ENCODE data around the gene PLPP2. TPM values are rescaled to one million over a fixed set of nuclear protein-coding genes. Genes with fewer than 3 reads are reported as not detected.

Gene PLPP2
- total RNA-seq, 6 donors from 2014 or later, result 7.1 to 50.1 (median 16.7) TPM

- DNase-seq (no peak), ATAC-seq (ENCODE audit: low FRiP score in 2 of 2) (no peak)
- TF ChIP-seq POLR2AphosphoS5 (IDR thresholded peaks at IDR 0.05), result no peak
- no peak for TF ChIP-seq EP300 (IDR thresholded peaks at IDR 0.05)
- no peak for TF ChIP-seq CTCF (IDR thresholded peaks at IDR 0.05)
- TF ChIP-seq POLR2A (IDR thresholded peaks at IDR 0.05), result no peak
- peaks cover 8 to 69% (median 32%) of the 10 kb centered on the region in 4 donors for H3K36me3 ChIP-seq
- no peak overlapping the region for H3K27ac ChIP-seq
- H3K27me3 ChIP-seq, result no peaks in the 10 kb centered on the region
- peaks cover 0 to 14% (median 7%) of the 10 kb centered on the region in 4 donors for H3K4me1 ChIP-seq
- 87 to 90% methylated on average over 5 of the region's 5 CpGs for WGBS, 2 donors
- no peaks in the 10 kb centered on the region for H3K9me3 ChIP-seq
- no peak overlapping the region for H3K4me3 ChIP-seq
Measured at GRCh38 chr19:318509-318774, 27.2 kb upstream of the PLPP2 start.

- H3K36me3 ChIP-seq, result peaks cover 8 to 72% (median 36%) of the 10 kb centered on the region in 4 donors
- no peak overlapping the region for H3K27ac ChIP-seq
- ATAC-seq (ENCODE audit: low FRiP score in 2 of 2) (no peak), DNase-seq (no peak)
- TF ChIP-seq POLR2A (IDR thresholded peaks at IDR 0.05) (no peak), EP300 (IDR thresholded peaks at IDR 0.05) (no peak), CTCF (IDR thresholded peaks at IDR 0.05) (no peak), POLR2AphosphoS5 (IDR thresholded peaks at IDR 0.05) (no peak)
- H3K4me3 ChIP-seq, result no peak overlapping the region
- H3K27me3 ChIP-seq, result no peaks in the 10 kb centered on the region
- peaks cover 4 to 18% (median 12%) of the 10 kb centered on the region in 4 donors for H3K4me1 ChIP-seq
- WGBS, 2 donors, result 87 to 88% methylated on average over 10 of the region's 10 CpGs
- no peaks in the 10 kb centered on the region for H3K9me3 ChIP-seq
Measured at GRCh38 chr19:317710-318508, 26.7 kb upstream of the PLPP2 start.

GRCh38 chr19:315811-316210, 24.6 kb upstream of the PLPP2 start:
- Histone ChIP-seq H3K27ac (peak overlapping the region in 3 of 4 donors; percentile 7 to 81 (median 81)), H3K36me3 (peaks cover 0 to 62% (median 36%) of the 10 kb centered on the region in 4 donors)
- WGBS, 2 donors, result 80 to 81% methylated on average over 8 of the region's 8 CpGs

GRCh38 chr19:313988-314815, 23.0 kb upstream of the PLPP2 start:
- Histone ChIP-seq H3K27me3 (no peaks in the 10 kb centered on the region), H3K27ac (peak overlapping the region; percentile 54 to 81 (median 80)), H3K4me1 (peaks cover 4 to 18% (median 12%) of the 10 kb centered on the region in 4 donors), H3K36me3 (peaks cover 0 to 62% (median 33%) of the 10 kb centered on the region in 4 donors), H3K4me3 (no peak overlapping the region), H3K9me3 (no peaks in the 10 kb centered on the region)
- WGBS, 2 donors, result 89 to 93% methylated on average over 20 to 22 of the region's 22 CpGs
- no peak for ATAC-seq (ENCODE audit: low FRiP score in 2 of 2)
- TF ChIP-seq CTCF (IDR thresholded peaks at IDR 0.05), result no peak
- no peak for TF ChIP-seq POLR2AphosphoS5 (IDR thresholded peaks at IDR 0.05)
- TF ChIP-seq POLR2A (IDR thresholded peaks at IDR 0.05), result no peak
- no peak for TF ChIP-seq EP300 (IDR thresholded peaks at IDR 0.05)
- no peak for DNase-seq

More at GRCh38 chr19:315811-316210, 24.6 kb upstream of the PLPP2 start:
- Histone ChIP-seq H3K9me3 (no peaks in the 10 kb centered on the region), H3K27me3 (no peaks in the 10 kb centered on the region), H3K4me3 (no peak overlapping the region), H3K4me1 (peaks cover 4 to 18% (median 12%) of the 10 kb centered on the region in 4 donors)
- DNase-seq (no peak), ATAC-seq (ENCODE audit: low FRiP score in 2 of 2) (no peak)
- TF ChIP-seq CTCF (IDR thresholded peaks at IDR 0.05), result no peak
- TF ChIP-seq POLR2A (IDR thresholded peaks at IDR 0.05), result no peak
- no peak for TF ChIP-seq EP300 (IDR thresholded peaks at IDR 0.05)
- TF ChIP-seq POLR2AphosphoS5 (IDR thresholded peaks at IDR 0.05), result no peak

Data from upper lobe of left lung (tissue), 6 donors.